Kidney (tissue), 14 donors: ENCODE results near the gene ARL15. TPM values are rescaled to one million over a fixed set of nuclear protein-coding genes. Genes with fewer than 3 reads are reported as not detected.

Experiments
- DNase-seq, 5 donors: peaks; one replicate each; pipeline ENCODE4 v3.0.0-alpha.2; 2013 to 2020
- FAIRE-seq: peaks from 2 replicates; lab custom pipeline; 2012; peaks lifted over from hg19 to GRCh38; lab: Jason Lieb, UNC
- H3K27ac ChIP-seq, 2 donors: one replicate each; pipeline ENCODE4 v1.7.0; 2013; ENCODE audit warnings: low read depth in 2 of 2, low read length in 2 of 2, inconsistent platforms in 1 of 2
- H3K27me3 ChIP-seq: one replicate; pipeline ENCODE4 v1.7.1; 2013; ENCODE audit warnings: low read length, inconsistent platforms; ENCODE audit not compliant: control insufficient read depth, insufficient read depth
- H3K36me3 ChIP-seq, 3 donors: one replicate each; pipeline versions ENCODE4 v1.7.0 to v1.7.1; 2013; ENCODE audit warnings: low read length in 3 of 3, control low read depth in 1 of 3, inconsistent platforms in 1 of 3; ENCODE audit not compliant: insufficient read depth in 3 of 3, control insufficient read depth in 2 of 3
- H3K4me1 ChIP-seq, 3 donors: one replicate each; pipeline versions ENCODE4 v1.7.0 to v1.7.1; 2013; ENCODE audit warnings: low read length in 3 of 3, inconsistent platforms in 1 of 3, low read depth in 1 of 3; ENCODE audit not compliant: control insufficient read depth in 2 of 3, insufficient read depth in 2 of 3
- H3K4me3 ChIP-seq, 3 donors: one replicate each; pipeline versions ENCODE4 v1.7.0 to v1.8.1; 2013; ENCODE audit warnings: low read length in 3 of 3, control low read depth in 1 of 3, inconsistent platforms in 1 of 3
- H3K9ac ChIP-seq, 3 donors: one replicate each; pipeline versions ENCODE4 v1.7.0 to v1.7.1; 2013; ENCODE audit warnings: low read length in 3 of 3, control low read depth in 1 of 3, inconsistent platforms in 1 of 3
- H3K9me3 ChIP-seq, 3 donors: one replicate each; pipeline versions ENCODE4 v1.7.0 to v1.7.1; 2013; ENCODE audit warnings: low read length in 3 of 3, control low read depth in 1 of 3, inconsistent platforms in 1 of 3; ENCODE audit not compliant: control insufficient read depth in 2 of 3, insufficient read depth in 1 of 3
- intact Hi-C: fragments of 100-400 bp; cut with DNase I; formaldehyde crosslinking; loops from one replicate; pipeline ENCODE4 v1.11.1; 2022
- polyA plus RNA-seq: library from polyadenylated mRNA; stranded (reverse); fragments of 350-450 nt; fragmentation: Illumina TruSeq; extraction: RNeasy Lipid Tissue Mini Kit (QIAGEN cat#74804); gene quantifications from one replicate; pipeline ENCODE4 v1.2.3, GENCODE V29; 2014; ENCODE audit warnings: low read depth, low replicate concordance; ENCODE audit not compliant: insufficient read depth
- total RNA-seq: library from RNA; stranded (reverse); fragmentation: NEBNext Ultra II Directional; extraction: Animal tissue kit (Norgen Biotek cat#: 25700); gene quantifications from one replicate; pipeline ENCODE4 v1.2.1, GENCODE V29; 2021
- TF ChIP-seq, protein P1 (sequence below): IDR thresholded peaks from 3 replicates; pipeline ENCODE4 v1.5.1; 2012; ENCODE audit warnings: mild to moderate bottlenecking, moderate library complexity, borderline replicate concordance; ENCODE audit not compliant: insufficient read depth; ENCODE audit errors: extremely low read depth
- donor health status: control.
- donor health status: control.
- donor health status: control.
- donor health status: control.
- donor health status: control.
- donor health status: DM: yes; HTN: yes; CAD: no.
- donor health status: Normal renal cell carcinoma (clear cell type).

ARL15 gene
- total and polyA plus RNA-seq, 2 donors from 2014 or later = 21.1 to 36.6 TPM

DNA sequence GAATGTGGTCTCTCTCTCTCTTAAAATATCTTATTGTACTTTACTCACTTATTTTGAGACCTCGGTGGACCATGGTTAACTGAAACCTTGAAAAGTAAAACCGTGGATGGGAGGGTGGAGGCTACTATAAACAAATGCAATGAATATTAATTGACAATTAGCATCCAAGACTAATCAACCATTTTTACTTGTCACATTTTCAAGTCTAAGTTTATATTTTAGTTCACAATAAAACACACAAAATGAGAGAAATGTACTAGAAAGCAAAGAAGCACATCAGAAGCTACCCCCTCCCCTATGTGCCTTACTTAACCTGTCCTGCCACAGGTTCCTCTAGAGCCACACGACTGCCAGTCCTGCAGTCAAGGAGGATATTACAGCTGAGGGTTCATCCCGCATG, 4.6 kb downstream of the ARL15 start:
- Histone ChIP-seq H3K4me1 (peaks cover 0 to 12% (median 2%) of the 10 kb centered on the region in 3 donors), H3K27me3 (no peaks in the 10 kb centered on the region), H3K9me3 (no peaks in the 10 kb centered on the region), H3K27ac (no peak overlapping the region), H3K9ac (no peak overlapping the region), H3K4me3 (no peak overlapping the region), H3K36me3 (no peaks in the 10 kb centered on the region)
- TF ChIP-seq, protein P1, sequence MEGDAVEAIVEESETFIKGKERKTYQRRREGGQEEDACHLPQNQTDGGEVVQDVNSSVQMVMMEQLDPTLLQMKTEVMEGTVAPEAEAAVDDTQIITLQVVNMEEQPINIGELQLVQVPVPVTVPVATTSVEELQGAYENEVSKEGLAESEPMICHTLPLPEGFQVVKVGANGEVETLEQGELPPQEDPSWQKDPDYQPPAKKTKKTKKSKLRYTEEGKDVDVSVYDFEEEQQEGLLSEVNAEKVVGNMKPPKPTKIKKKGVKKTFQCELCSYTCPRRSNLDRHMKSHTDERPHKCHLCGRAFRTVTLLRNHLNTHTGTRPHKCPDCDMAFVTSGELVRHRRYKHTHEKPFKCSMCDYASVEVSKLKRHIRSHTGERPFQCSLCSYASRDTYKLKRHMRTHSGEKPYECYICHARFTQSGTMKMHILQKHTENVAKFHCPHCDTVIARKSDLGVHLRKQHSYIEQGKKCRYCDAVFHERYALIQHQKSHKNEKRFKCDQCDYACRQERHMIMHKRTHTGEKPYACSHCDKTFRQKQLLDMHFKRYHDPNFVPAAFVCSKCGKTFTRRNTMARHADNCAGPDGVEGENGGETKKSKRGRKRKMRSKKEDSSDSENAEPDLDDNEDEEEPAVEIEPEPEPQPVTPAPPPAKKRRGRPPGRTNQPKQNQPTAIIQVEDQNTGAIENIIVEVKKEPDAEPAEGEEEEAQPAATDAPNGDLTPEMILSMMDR = no peak
- intact Hi-C loops = loop anchor here (10.0 kb wide), 1 partner anchor 51 kb away; no protein-coding TSS in a partner anchor
- no peak for FAIRE-seq
- DNase-seq = no peak

DNA sequence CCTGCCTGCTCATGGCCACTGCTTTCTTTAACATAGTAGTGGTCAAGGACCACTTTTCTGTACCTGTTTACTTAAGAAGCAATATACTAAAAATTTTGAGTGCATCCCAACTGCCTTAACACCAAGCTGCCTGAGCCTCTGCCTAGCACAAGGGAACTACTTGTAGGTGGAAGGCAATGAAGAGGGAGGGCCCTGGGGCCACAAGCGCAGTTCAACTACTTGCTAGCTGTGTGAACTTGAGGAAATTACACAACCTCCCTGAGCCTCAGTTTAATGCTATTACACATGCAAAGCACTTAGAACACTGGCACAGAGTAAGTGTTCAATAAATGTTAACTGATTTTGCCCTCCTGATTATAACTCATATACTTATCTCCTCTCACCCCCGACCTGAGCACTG, 6.3 kb downstream of the ARL15 start:
- TF ChIP-seq, protein P1 = no peak
- H3K36me3 ChIP-seq = no peaks in the 10 kb centered on the region
- no peaks in the 10 kb centered on the region for H3K9me3 ChIP-seq
- peaks cover 0 to 12% (median under 1%) of the 10 kb centered on the region in 3 donors for H3K4me1 ChIP-seq
- H3K27ac ChIP-seq = no peak overlapping the region
- intact Hi-C loops = loop anchor here (10.0 kb wide), 1 partner anchor 49 kb away; no protein-coding TSS in a partner anchor
- no peak for FAIRE-seq
- no peaks in the 10 kb centered on the region for H3K27me3 ChIP-seq
- DNase-seq = no peak
- H3K4me3 ChIP-seq = no peak overlapping the region
- no peak overlapping the region for H3K9ac ChIP-seq

DNA sequence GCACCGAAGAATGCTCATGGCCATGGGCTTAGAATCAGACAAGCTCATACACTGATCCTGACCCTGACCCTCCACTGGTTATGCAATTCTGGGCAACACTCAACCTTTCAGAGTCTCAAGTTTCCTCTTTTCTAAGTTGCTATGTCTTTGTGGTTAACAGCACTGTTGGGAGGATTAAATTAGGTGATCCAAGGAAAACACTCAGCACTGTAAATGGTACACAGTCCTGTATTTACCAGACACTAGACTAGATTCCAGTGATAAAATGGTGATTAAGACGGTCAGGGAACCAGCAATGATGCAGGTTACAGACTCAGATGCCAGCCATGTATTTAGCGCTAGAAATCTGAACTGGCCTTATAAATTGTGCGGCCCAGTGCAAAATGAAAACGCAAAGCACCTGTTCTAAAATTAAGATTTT, 8.1 kb downstream of the ARL15 start:
- Histone ChIP-seq H3K4me1 (peaks cover 0 to 16% (median 1%) of the 10 kb centered on the region in 3 donors), H3K4me3 (no peak overlapping the region), H3K27me3 (no peaks in the 10 kb centered on the region), H3K36me3 (no peaks in the 10 kb centered on the region), H3K9ac (no peak overlapping the region), H3K9me3 (no peaks in the 10 kb centered on the region), H3K27ac (no peak overlapping the region)
- DNase-seq = no peak
- FAIRE-seq = no peak
- intact Hi-C loops = loop anchor here (10.0 kb wide), 1 partner anchor 47 kb away; no protein-coding TSS in a partner anchor
- TF ChIP-seq, protein P1 = no peak

DNA sequence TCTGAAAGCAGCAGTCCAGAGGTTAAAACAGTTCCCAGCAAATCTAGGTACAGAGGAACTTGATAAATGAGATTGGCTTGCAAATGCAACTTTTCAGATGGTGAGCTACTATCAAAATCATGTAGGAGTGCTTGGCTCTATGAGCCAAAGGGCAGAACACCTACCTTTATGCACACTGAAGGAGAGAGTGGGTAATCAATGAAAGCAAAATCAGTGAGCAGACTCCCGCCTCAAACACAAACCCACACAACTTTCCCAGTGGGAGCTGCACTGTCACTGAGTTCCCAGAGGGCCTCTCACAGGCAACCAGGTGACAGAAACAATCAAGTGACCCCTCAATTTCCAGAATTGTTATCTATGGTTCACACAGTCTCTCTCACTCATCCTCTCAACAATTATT, 8.5 kb downstream of the ARL15 start:
- intact Hi-C loops = loop anchor here (10.0 kb wide), 1 partner anchor 47 kb away; no protein-coding TSS in a partner anchor
- FAIRE-seq (no peak), DNase-seq (no peak)
- H3K27ac ChIP-seq = no peak overlapping the region
- H3K4me1 ChIP-seq = peaks cover 0 to 15% (median 5%) of the 10 kb centered on the region in 3 donors
- no peaks in the 10 kb centered on the region for H3K36me3 ChIP-seq
- H3K9ac ChIP-seq = no peak overlapping the region
- no peaks in the 10 kb centered on the region for H3K9me3 ChIP-seq
- H3K4me3 ChIP-seq = no peak overlapping the region
- TF ChIP-seq, protein P1 = no peak
- H3K27me3 ChIP-seq = no peaks in the 10 kb centered on the region
